Erythroblast (primary cell): ENCODE results near the gene PAFAH1B2.
A peak's percentile ranks its signal among the peaks of the same experiment; 100 is the strongest.
"Not testable (repeated sequence)": the region's sequence is repeated elsewhere in the genome, so short reads cannot be mapped to it uniquely, and the experiment has no call there.

ENCODE experiments used
- DNase-seq, 2 experiments: peaks; one replicate each; lab custom pipeline; 2025; lab: John Stamatoyannopoulos, UW
- GATA1 ChIP-seq: IDR thresholded peaks from 2 replicates; pipeline ENCODE4 v1.6.1; 2011; ENCODE audit warnings: low read depth, mild to moderate bottlenecking, control low read depth, low read length, moderate library complexity
- POLR2A ChIP-seq: IDR thresholded peaks from 2 replicates; pipeline ENCODE4 v1.6.1; 2011; ENCODE audit warnings: mild to moderate bottlenecking, low read length

Gene PAFAH1B2

DNA sequence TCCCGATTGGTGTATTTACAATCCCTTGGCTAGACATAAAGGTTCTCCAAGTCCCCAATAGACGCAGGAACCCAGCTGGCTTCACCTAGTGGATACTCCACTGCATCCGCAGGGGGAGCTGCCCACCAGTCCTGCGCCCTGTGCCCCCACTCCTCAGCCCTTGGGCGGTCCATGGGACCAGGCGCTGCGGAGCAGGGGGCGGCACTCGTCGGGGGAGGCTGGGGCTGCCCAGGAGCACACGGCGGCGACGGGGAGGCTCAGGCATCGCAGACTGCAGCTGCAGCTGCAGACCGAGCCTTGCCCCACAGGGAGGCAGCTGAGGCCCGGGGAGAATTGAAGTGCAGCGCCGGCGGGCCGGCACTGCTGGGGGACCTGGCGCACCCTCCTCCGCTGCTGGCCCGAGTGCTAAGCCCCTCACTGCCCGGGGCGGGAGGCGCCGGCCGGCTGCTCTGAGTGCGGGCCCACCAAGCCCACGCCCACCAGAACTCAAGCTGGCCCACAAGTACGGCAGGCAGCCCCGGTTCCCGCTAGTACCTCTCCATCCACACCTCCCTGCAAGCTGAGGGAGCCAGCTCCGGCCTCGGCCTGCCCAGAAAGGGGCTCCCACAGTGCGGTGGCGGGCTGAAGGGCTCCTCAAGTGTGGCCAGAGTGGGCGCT is 33.7 kb upstream of the PAFAH1B2 start:
- DNase-seq: no peak
- TF ChIP-seq POLR2A (no peak), GATA1 (no peak)

DNA sequence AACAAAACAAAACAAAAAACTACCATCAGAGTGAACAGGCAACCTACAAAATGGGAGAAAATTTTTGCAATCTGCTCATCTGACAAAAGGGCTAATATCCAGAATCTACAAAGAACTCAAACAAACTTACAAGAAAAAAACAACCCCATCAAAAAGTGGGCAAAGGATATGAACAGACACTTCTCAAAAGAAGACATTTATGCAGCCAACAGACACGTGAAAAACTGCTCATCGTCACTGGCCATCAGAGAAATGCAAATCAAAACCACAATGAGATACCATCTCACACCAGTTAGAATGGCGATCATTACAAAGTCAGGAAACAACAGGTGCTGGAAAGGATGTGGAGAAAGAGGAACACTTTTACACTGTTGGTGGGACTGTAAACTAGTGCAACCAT is 31.6 kb upstream of the PAFAH1B2 start:
- DNase-seq: not testable (repeated sequence)

DNA sequence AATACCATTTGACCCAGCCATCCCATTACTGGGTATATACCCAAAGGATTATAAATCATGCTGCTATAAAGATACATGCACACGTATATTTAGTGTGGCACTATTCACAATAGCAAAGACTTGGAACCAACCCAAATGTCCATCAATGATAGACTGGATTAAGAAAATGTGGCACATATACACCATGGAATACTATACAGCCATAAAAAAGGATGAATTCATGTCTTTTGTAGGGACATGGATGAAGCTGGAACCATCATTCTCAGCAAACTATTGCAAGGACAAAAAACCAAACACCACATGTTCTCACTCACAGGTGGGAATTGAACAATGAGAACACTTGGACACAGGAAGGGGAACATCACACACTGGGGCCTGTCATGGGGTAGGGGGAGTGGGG is 31.1 kb upstream of the PAFAH1B2 start:
- DNase-seq: not testable (repeated sequence)

DNA sequence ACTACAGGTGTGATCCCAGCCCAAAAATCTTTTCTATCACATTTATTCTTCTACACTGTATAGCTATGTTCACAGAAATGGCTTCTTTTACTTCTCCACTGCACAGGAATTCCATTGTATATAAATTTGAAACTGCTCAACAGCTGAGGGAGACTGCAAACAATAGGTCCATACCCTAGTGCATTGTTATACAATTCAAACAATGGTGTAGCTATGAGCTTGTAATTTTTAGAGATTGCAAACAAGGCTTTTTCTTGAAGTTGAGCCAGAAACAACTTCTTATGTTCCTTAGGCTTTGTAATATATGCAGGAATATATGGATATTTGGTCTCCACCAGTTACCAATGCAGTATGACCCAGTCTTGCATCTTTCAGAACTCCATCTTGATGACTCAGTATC is 26.4 kb upstream of the PAFAH1B2 start:
- no peak for DNase-seq
- no peak for TF ChIP-seq GATA1
- no peak for TF ChIP-seq POLR2A

GRCh38 chr11:117121176-117121575 is 22.9 kb upstream of the PAFAH1B2 start:
- DNase-seq: no peak
- TF ChIP-seq GATA1 (no peak), POLR2A (no peak)

DNA sequence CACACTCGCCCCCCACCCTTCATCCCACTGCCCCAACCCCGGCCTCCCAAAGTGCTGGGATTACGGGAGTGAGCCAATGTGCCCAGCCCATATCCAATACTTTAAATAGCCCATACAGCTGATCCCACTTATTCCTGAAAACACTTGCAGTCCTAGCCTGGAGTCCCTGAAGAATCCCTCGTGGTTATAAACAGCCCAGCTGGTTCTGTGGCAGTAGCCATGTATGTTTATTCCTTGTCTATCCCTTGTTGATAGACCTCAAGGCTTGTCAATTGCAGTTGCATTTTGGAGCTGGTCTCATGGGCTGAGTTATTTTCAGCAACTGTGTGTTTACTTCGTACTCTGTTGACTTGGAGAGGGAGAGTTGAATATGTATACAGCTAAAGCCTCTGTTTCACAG is 21.5 kb upstream of the PAFAH1B2 start:
- no peak for DNase-seq
- TF ChIP-seq GATA1: no peak
- no peak for TF ChIP-seq POLR2A

- no peak for DNase-seq
- TF ChIP-seq GATA1 (no peak), POLR2A (no peak)
These were observed 17.7 kb upstream of the PAFAH1B2 start for GRCh38 chr11:117126223-117126965.

GRCh38 chr11:117127171-117127901 is 16.8 kb upstream of the PAFAH1B2 start:
- no peak for DNase-seq
- TF ChIP-seq POLR2A: no peak
- TF ChIP-seq GATA1: no peak

GRCh38 chr11:117128289-117128688 is 15.8 kb upstream of the PAFAH1B2 start:
- DNase-seq: no peak
- no peak for TF ChIP-seq GATA1
- no peak for TF ChIP-seq POLR2A

GRCh38 chr11:117130396-117130795 is 13.7 kb upstream of the PAFAH1B2 start:
- DNase-seq: not testable (repeated sequence)

DNA sequence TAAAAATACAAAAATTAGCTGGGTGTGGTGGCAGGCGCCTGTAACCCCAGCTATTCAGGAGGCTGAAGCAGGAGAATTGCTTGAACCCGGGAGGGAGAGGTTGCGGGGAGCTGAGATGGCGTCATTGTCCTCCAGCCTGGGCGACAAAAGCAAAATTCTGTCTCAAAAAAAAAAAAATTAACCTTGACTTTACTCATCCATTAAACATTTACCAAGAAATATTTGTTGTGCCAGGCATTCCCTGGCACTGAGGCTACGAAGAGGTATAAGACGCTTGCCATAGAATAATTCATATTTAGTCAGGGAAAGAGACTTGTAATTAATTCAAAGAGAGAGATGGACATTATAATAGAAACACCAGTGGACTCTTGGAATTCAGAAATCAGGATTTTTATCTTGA is 13.2 kb upstream of the PAFAH1B2 start:
- DNase-seq: no peak
- TF ChIP-seq POLR2A (no peak), GATA1 (no peak)

DNA sequence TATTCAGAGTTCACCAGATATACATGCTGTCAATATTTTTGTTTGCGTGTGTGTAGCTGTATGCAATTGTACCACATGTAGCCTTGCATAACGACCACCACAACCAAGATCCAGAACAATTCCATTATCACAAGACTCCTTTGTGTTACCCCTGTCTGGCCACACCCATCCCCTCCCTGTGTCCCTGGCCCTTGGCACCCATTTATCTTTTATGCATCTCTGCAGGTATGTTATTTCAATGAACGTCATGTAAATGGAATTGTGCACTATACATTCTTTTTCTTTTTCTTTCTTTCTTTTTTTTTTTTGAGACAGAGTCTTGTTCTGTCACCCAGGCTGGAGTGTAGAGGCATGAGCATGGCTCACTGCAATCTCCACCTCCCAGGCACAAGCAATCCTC is 9.7 kb upstream of the PAFAH1B2 start:
- no peak for DNase-seq
- TF ChIP-seq POLR2A: no peak
- TF ChIP-seq GATA1: no peak

- DNase-seq: peak in 1 of 2 experiments; percentile 21
These were observed 9.1 kb upstream of the PAFAH1B2 start for GRCh38 chr11:117134979-117135378.

- DNase-seq: not testable (repeated sequence)
These were observed 6.6 kb upstream of the PAFAH1B2 start for GRCh38 chr11:117137223-117138086.
